H1 (cell line): ENCODE measurements around the gene LAMC1. TPM values are rescaled to one million over a fixed set of nuclear protein-coding genes. Genes with fewer than 3 reads are reported as not detected.

ENCODE experiments used
- CTCF ChIA-PET: fragments of 300-600 bp; sonication (Branson Sonifier 250); formaldehyde crosslinking; loops from one replicate; lab custom pipeline; 2021; ENCODE audit not compliant: partially characterized antibody; lab: Charles Lee
- POLR2A ChIA-PET: fragments of 300-600 bp; sonication (Branson Sonifier 250); formaldehyde crosslinking; loops from one replicate; lab custom pipeline; 2021; ENCODE audit warnings: inconsistent platforms; ENCODE audit not compliant: partially characterized antibody; lab: Charles Lee
- DNase-seq, 2 experiments: peaks; one replicate each; pipeline versions ENCODE4 v3.0.0 to v3.0.0-alpha.2; 2010 to 2022; ENCODE audit warnings: low spot score in 2 of 2, low read depth in 1 of 2, mixed read lengths in 1 of 2
- FAIRE-seq: peaks from 2 replicates; lab custom pipeline; 2011; peaks lifted over from hg19 to GRCh38; lab: Jason Lieb, UNC
- H2AFZ ChIP-seq: 2 replicates; pipeline ENCODE4 v1.8.1; 2012; ENCODE audit warnings: low read length, inconsistent platforms
- H2AK5ac ChIP-seq: 2 replicates; pipeline ENCODE4 v1.6.1; 2013; ENCODE audit warnings: low read depth, low read length
- H2BK120ac ChIP-seq: replicated peaks from 2 replicates; pipeline ENCODE3; 2013; ENCODE audit warnings: low read depth, low read length, inconsistent platforms
- H2BK12ac ChIP-seq: 2 replicates; pipeline ENCODE4 v1.6.1; 2013; ENCODE audit warnings: low read depth, low read length
- H2BK15ac ChIP-seq: 2 replicates; pipeline ENCODE4 v1.6.1; 2013; ENCODE audit warnings: low read length
- H2BK20ac ChIP-seq: 2 replicates; pipeline ENCODE4 v1.6.1; 2013; ENCODE audit warnings: low read length
- H2BK5ac ChIP-seq: 2 replicates; pipeline ENCODE4 v1.6.1; 2013; ENCODE audit warnings: low read depth, low read length
- H3K14ac ChIP-seq: 2 replicates; pipeline ENCODE4 v1.6.1; 2013; ENCODE audit warnings: inconsistent platforms; ENCODE audit not compliant: insufficient read length
- H3K18ac ChIP-seq: 2 replicates; pipeline ENCODE4 v1.6.1; 2013; ENCODE audit warnings: low read length; ENCODE audit errors: extremely low read depth
- H3K23ac ChIP-seq: 2 replicates; pipeline ENCODE4 v1.6.1; 2013; ENCODE audit warnings: inconsistent platforms; ENCODE audit not compliant: insufficient read length
- H3K23me2 ChIP-seq: 2 replicates; pipeline ENCODE4 v1.6.1; 2013; ENCODE audit warnings: low read depth, low read length
- H3K27ac ChIP-seq: 2 replicates; pipeline ENCODE4 v1.6.1; 2011; ENCODE audit warnings: low read depth, low read length, inconsistent platforms
- H3K27me3 ChIP-seq, 4 experiments: replicated peaks in 1 of 4; 1 replicate in 1 of 4; 2 replicates in 3 of 4; pipeline versions ENCODE4 v1.6.1 to v1.8.1; 2011 to 2013; ENCODE audit warnings: low read length in 3 of 4, mild to moderate bottlenecking in 3 of 4, inconsistent platforms in 2 of 4, mixed read lengths in 2 of 4, moderate library complexity in 1 of 4; ENCODE audit not compliant: control insufficient read depth in 3 of 4, insufficient read depth in 3 of 4; ENCODE audit errors: extremely low read depth in 1 of 4
- H3K36me3 ChIP-seq, 4 experiments: 2 replicates each; pipeline versions ENCODE4 v1.6.1 to v1.8.1; 2011 to 2013; ENCODE audit warnings: mild to moderate bottlenecking in 4 of 4, low read length in 3 of 4, moderate library complexity in 2 of 4, control low read depth in 1 of 4, inconsistent platforms in 1 of 4; ENCODE audit not compliant: insufficient read depth in 4 of 4, control insufficient read depth in 2 of 4
- H3K4ac ChIP-seq: replicated peaks from 2 replicates; pipeline ENCODE3; 2013; ENCODE audit warnings: low read length, low read depth, mixed read lengths, inconsistent platforms; ENCODE audit not compliant: insufficient read length
- H3K4me1 ChIP-seq, 4 experiments: replicated peaks in 1 of 4; 1 replicate in 1 of 4; 2 replicates in 3 of 4; pipeline versions ENCODE4 v1.6.1 to v1.8.1; 2011 to 2013; ENCODE audit warnings: low read length in 3 of 4, inconsistent platforms in 2 of 4, mixed read lengths in 1 of 4; ENCODE audit not compliant: insufficient read depth in 4 of 4, control insufficient read depth in 3 of 4
- H3K4me2 ChIP-seq, 2 experiments: 2 replicates each; pipeline versions ENCODE4 v1.6.1 to v1.8.1; 2011 to 2013; ENCODE audit warnings: low read depth in 2 of 2, low read length in 2 of 2, control low read depth in 1 of 2, inconsistent platforms in 1 of 2, mild to moderate bottlenecking in 1 of 2; ENCODE audit not compliant: insufficient read depth in 1 of 2
- H3K4me3 ChIP-seq, 4 experiments: fragments of 200-600, 300-600 bp in 1 of 4; sonication (generic), shearing (Covaris generic), sonication (Bioruptor Twin) in 1 of 4; 2 replicates each; pipeline versions ENCODE4 v1.5.1 to v1.8.1; 2011 to 2016; ENCODE audit warnings: low read length in 4 of 4, low read depth in 3 of 4, control low read depth in 2 of 4, inconsistent platforms in 2 of 4, mild to moderate bottlenecking in 2 of 4, mixed read lengths in 1 of 4, moderate library complexity in 1 of 4; ENCODE audit not compliant: insufficient read depth in 2 of 4; ENCODE audit errors: extremely low read depth in 1 of 4
- H3K56ac ChIP-seq: replicated peaks from 2 replicates; pipeline ENCODE3; 2013; ENCODE audit warnings: low read depth, mild to moderate bottlenecking, mixed read lengths, low read length, inconsistent platforms; ENCODE audit not compliant: insufficient read length
- H3K79me1 ChIP-seq: 2 replicates; pipeline ENCODE4 v1.6.1; 2013; ENCODE audit warnings: low read depth, low read length, control low read depth
- H3K79me2 ChIP-seq, 2 experiments: 2 replicates each; pipeline versions ENCODE4 v1.6.1 to v1.8.1; 2012 to 2013; ENCODE audit warnings: low read length in 2 of 2, mild to moderate bottlenecking in 2 of 2, inconsistent platforms in 1 of 2; ENCODE audit not compliant: insufficient read depth in 2 of 2, control insufficient read depth in 1 of 2
- H3K9ac ChIP-seq, 4 experiments: replicated peaks in 1 of 4; 1 replicate in 1 of 4; 2 replicates in 3 of 4; pipeline versions ENCODE4 v1.6.1 to v1.8.1; 2011 to 2013; ENCODE audit warnings: low read depth in 3 of 4, low read length in 3 of 4, control low read depth in 2 of 4, mild to moderate bottlenecking in 2 of 4, moderate library complexity in 2 of 4, inconsistent platforms in 1 of 4; ENCODE audit errors: extremely low read depth in 1 of 4
- H3K9me3 ChIP-seq, 2 experiments: 2 replicates each; pipeline versions ENCODE4 v1.6.1 to v1.8.1; 2012 to 2013; ENCODE audit warnings: mild to moderate bottlenecking in 2 of 2, moderate library complexity in 2 of 2, control low read depth in 1 of 2, inconsistent platforms in 1 of 2, low read depth in 1 of 2, low read length in 1 of 2, mixed read lengths in 1 of 2; ENCODE audit not compliant: insufficient read depth in 2 of 2
- H4K20me1 ChIP-seq, 2 experiments: replicated peaks in 1 of 2; 2 replicates each; pipeline versions ENCODE3 to v1.8.1; 2011 to 2013; ENCODE audit warnings: inconsistent platforms in 2 of 2, low read length in 2 of 2, mild to moderate bottlenecking in 1 of 2; ENCODE audit not compliant: insufficient read depth in 2 of 2, control insufficient read depth in 1 of 2
- H4K5ac ChIP-seq: 2 replicates; pipeline ENCODE4 v1.6.1; 2013; ENCODE audit warnings: low read length, low read depth, mixed read lengths, inconsistent platforms; ENCODE audit not compliant: insufficient read length
- H4K8ac ChIP-seq: 2 replicates; pipeline ENCODE4 v1.8.0; 2013; ENCODE audit warnings: mild to moderate bottlenecking, moderate library complexity, low read length, inconsistent platforms; ENCODE audit not compliant: insufficient read depth; ENCODE audit errors: extremely low read depth
- H4K91ac ChIP-seq: replicated peaks from 2 replicates; pipeline ENCODE3; 2013; ENCODE audit warnings: low read length, mixed read lengths, inconsistent platforms; ENCODE audit not compliant: insufficient read length
- ASH2L ChIP-seq: fragments of 200-600, 300-600 bp; sonication (generic); IDR thresholded peaks from one replicate; pipeline ENCODE4 v1.7.1; 2017; ENCODE audit warnings: low read length
- BCL11A ChIP-seq, 2 experiments: IDR thresholded peaks; one replicate each; pipeline ENCODE4 v1.6.1; 2011; ENCODE audit warnings: low read depth in 2 of 2, low read length in 2 of 2, mild to moderate bottlenecking in 2 of 2
- CEBPB ChIP-seq: IDR thresholded peaks from 2 replicates; pipeline ENCODE4 v1.6.1; 2012; ENCODE audit warnings: low read depth, low read length
- HDAC6 ChIP-seq: IDR thresholded peaks from one replicate; pipeline ENCODE4 v1.7.1; 2012; ENCODE audit warnings: low read depth, mild to moderate bottlenecking, inconsistent platforms, low read length, moderate library complexity
- KDM4A ChIP-seq: IDR thresholded peaks from one replicate; pipeline ENCODE4 v1.7.1; 2012; ENCODE audit warnings: low read depth, mild to moderate bottlenecking, moderate library complexity, low read length, inconsistent platforms; ENCODE audit not compliant: severe bottlenecking
- NRF1 ChIP-seq: IDR thresholded peaks from 2 replicates; pipeline ENCODE4 v1.6.1; 2011; ENCODE audit warnings: mild to moderate bottlenecking, low read depth, low read length, improper control_type of control experiment
- RFX5 ChIP-seq: IDR thresholded peaks from 2 replicates; pipeline ENCODE4 v1.6.1; 2011; ENCODE audit warnings: low read depth, low read length, improper control_type of control experiment, borderline replicate concordance
- RNF2 ChIP-seq: fragments of 200-900, 300-1000 bp; sonication (generic); IDR thresholded peaks from 2 replicates; pipeline ENCODE4 v1.7.1; 2016; ENCODE audit warnings: borderline replicate concordance, low read depth, mild to moderate bottlenecking, antibody characterized with exemption, low read length; ENCODE audit not compliant: poor library complexity, severe bottlenecking; ENCODE audit errors: missing control alignments
- SIN3A ChIP-seq, 2 experiments: IDR thresholded peaks in 1 of 2; conservative IDR thresholded peaks in 1 of 2; 2 replicates each; pipeline ENCODE4 v1.6.1; 2011 to 2012; ENCODE audit warnings: low read length in 2 of 2, improper control_type of control experiment in 1 of 2, low read depth in 1 of 2, mild to moderate bottlenecking in 1 of 2
- SIRT6 ChIP-seq: IDR thresholded peaks from one replicate; pipeline ENCODE4 v1.7.1; 2012; ENCODE audit warnings: low read length, inconsistent platforms
- TBP ChIP-seq: IDR thresholded peaks from 2 replicates; pipeline ENCODE4 v1.6.1; 2011; ENCODE audit warnings: low read depth, low read length, improper control_type of control experiment
- polyA plus RNA-seq, 7 experiments: library from polyadenylated mRNA; depleted of rRNA in 3 of 7; stranded (reverse) in 5 of 7; unstranded in 2 of 7; fragments of >200 nt in 5 of 7; fragments of 200-250 nt in 2 of 7; gene quantifications; 1 replicate in 5 of 7; 2 replicates in 1 of 7; 4 replicates in 1 of 7; pipeline versions ENCODE4 v1.2.1 to v1.2.3, GENCODE V29; 2011 to 2013; ENCODE audit warnings: missing spikeins in 2 of 7, mixed read lengths in 2 of 7
- total RNA-seq: library from RNA; stranded (reverse); fragmentation: NEBNext Ultra II Directional; extraction: Animal tissue kit (Norgen Biotek cat#: 25700); gene quantifications from 2 replicates; pipeline ENCODE4 v1.2.1, GENCODE V29; 2021

Gene LAMC1
- total and polyA plus RNA-seq, 2 of the 8 experiments (the other 6 are each of a cell fraction or from before 2014, with no cell fraction given) = 47.6 to 90.3 TPM

- Histone ChIP-seq H3K4ac (no peak overlapping the region), H3K27me3 (0 out of 7 replicates have a peak, but pooled peaks cover 0 to 3% (median 0%) of the 10 kb centered on the region in 4 experiments), H3K4me2 (no peak overlapping the region), H2BK120ac (no peak overlapping the region), H4K5ac (no peak overlapping the region), H3K9ac (no peak overlapping the region), H3K9me3 (no peaks in the 10 kb centered on the region), H2BK15ac (no peak overlapping the region), H2BK20ac (no peak overlapping the region), H2AFZ (no peak overlapping the region), H3K56ac (no peak overlapping the region), H3K4me1 (0 out of 7 replicates have a peak, but pooled peaks cover 0 to 2% (median 0%) of the 10 kb centered on the region in 4 experiments), H4K20me1 (no peaks in the 10 kb centered on the region), H3K79me1 (no peaks in the 10 kb centered on the region), H3K27ac (no peak overlapping the region), H4K8ac (no peak overlapping the region), H3K14ac (no peak overlapping the region), H3K23me2 (no peaks in the 10 kb centered on the region), H3K4me3 (no peak overlapping the region), H2BK12ac (no peak overlapping the region), H3K79me2 (no peaks in the 10 kb centered on the region), H3K23ac (no peak overlapping the region), H4K91ac (no peak overlapping the region), H2AK5ac (no peak overlapping the region), H3K36me3 (no peaks in the 10 kb centered on the region), H3K18ac (no peak overlapping the region), H2BK5ac (no peak overlapping the region)
- ChIA-PET CTCF (no interaction called here), POLR2A (no interaction called here)
- no peak for DNase-seq
- FAIRE-seq = no peak
- TF ChIP-seq HDAC6 (no peak), RFX5 (no peak), NRF1 (no peak), KDM4A (no peak), SIRT6 (no peak), CEBPB (no peak), TBP (no peak), ASH2L (no peak), RNF2 (no peak), BCL11A (IDR thresholded peaks at IDR 0.05; ENCODE audit: low read depth in 2 of 2, low read length in 2 of 2) (no peak), SIN3A (conservative IDR thresholded peaks at IDR 0.05 in 1 of 2, IDR thresholded peaks at IDR 0.05 in 1 of 2; ENCODE audit: low read depth in 1 of 2, low read length in 2 of 2) (no peak)
These were observed 29.5 kb upstream of the LAMC1 start for GRCh38 chr1:182993746-182994145.
